ENCODE measurements around the gene LTBP2.

The LTBP2 gene

GRCh38 chr14:74591394-74591793, 20.6 kb downstream of the LTBP2 start:
- no peak for DNase-seq (ENCODE audit: low read depth)

GRCh38 chr14:74589291-74589879, 22.7 kb downstream of the LTBP2 start:
- no peak for DNase-seq (ENCODE audit: low read depth)

GRCh38 chr14:74587363-74587707, 24.7 kb downstream of the LTBP2 start:
- DNase-seq (ENCODE audit: low read depth): no peak

GRCh38 chr14:74586681-74587362, 25.2 kb downstream of the LTBP2 start:
- no peak for DNase-seq (ENCODE audit: low read depth)

GRCh38 chr14:74585406-74586335, 26.4 kb downstream of the LTBP2 start:
- DNase-seq (ENCODE audit: low read depth): no peak

GRCh38 chr14:74584951-74585350, 27.1 kb downstream of the LTBP2 start:
- no peak for DNase-seq (ENCODE audit: low read depth)

- no peak for DNase-seq (ENCODE audit: low read depth)
Observed at GRCh38 chr14:74583689-74584434, 28.2 kb downstream of the LTBP2 start.

- no peak for DNase-seq (ENCODE audit: low read depth)
Observed at GRCh38 chr14:74582910-74583581, 29.0 kb downstream of the LTBP2 start.

GRCh38 chr14:74580275-74580672, 31.8 kb downstream of the LTBP2 start:
- DNase-seq (ENCODE audit: low read depth): no peak

- no peak for DNase-seq (ENCODE audit: low read depth)
Observed at GRCh38 chr14:74579447-74580274, 32.4 kb downstream of the LTBP2 start.

GRCh38 chr14:74578479-74578878, 33.6 kb downstream of the LTBP2 start:
- no peak for DNase-seq (ENCODE audit: low read depth)

- DNase-seq (ENCODE audit: low read depth): no peak
Observed at GRCh38 chr14:74577948-74578275, 34.1 kb downstream of the LTBP2 start.

GRCh38 chr14:74577247-74577947, 34.6 kb downstream of the LTBP2 start:
- DNase-seq (ENCODE audit: low read depth): no peak

- no peak for DNase-seq (ENCODE audit: low read depth)
Observed at GRCh38 chr14:74575936-74576335, 36.1 kb downstream of the LTBP2 start.

- no peak for DNase-seq (ENCODE audit: low read depth)
Observed at GRCh38 chr14:74575507-74575906, 36.5 kb downstream of the LTBP2 start.

- DNase-seq (ENCODE audit: low read depth): no peak
Observed at GRCh38 chr14:74574706-74575105, 37.3 kb downstream of the LTBP2 start.

- DNase-seq (ENCODE audit: low read depth): no peak
Observed at GRCh38 chr14:74574090-74574433, 38.0 kb downstream of the LTBP2 start.

GRCh38 chr14:74573421-74574089, 38.5 kb downstream of the LTBP2 start:
- no peak for DNase-seq (ENCODE audit: low read depth)

GRCh38 chr14:74572726-74573301, 39.2 kb downstream of the LTBP2 start:
- DNase-seq (ENCODE audit: low read depth): no peak
